Fibroblast of skin of left biceps (primary cell): ENCODE measurements around the gene PLEKHG7.
A peak's percentile ranks its signal among the peaks of the same experiment; 100 is the strongest.
"Not testable (repeated sequence)": the region's sequence is repeated elsewhere in the genome, so short reads cannot be mapped to it uniquely, and the experiment has no call there.

Experiments
- DNase-seq, 2 experiments: peaks; one replicate each; pipeline ENCODE4 v3.0.0-alpha.2; 2013; ENCODE audit warnings: low read depth in 2 of 2

Gene PLEKHG7, protein sequence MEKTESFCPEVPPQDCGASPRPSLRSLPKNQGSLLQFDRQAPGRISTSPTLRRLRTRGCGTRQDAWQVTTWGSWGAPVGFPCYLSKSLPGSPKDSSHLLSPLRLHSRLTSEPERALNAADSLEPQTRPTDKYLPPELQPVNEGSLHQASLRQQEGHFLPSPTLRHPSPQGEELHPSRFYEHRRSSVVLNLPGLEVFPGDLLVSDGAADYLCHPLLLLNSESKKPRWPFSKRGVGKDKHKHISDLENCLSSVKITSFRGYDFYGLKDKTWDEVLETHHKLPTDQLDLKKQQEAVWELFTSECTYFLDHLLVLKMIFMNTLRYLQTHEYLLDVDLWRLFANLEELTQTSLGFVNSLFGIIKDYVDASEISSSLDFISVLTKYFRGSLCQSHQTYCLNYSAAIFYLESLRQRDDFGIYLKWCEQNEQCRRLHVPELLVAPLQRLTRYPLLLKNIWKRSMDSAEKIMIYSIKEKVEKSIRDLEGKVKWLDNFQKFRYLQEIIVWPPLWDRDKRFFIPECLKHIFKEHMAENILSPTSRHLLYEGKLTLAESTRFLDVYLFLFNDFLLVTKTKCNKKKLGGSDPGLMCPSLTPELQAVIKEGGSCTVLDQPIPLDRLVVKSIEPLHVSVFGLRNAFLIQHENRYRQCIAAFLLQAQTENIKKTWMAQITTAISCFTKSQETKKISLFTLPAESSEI

DNA sequence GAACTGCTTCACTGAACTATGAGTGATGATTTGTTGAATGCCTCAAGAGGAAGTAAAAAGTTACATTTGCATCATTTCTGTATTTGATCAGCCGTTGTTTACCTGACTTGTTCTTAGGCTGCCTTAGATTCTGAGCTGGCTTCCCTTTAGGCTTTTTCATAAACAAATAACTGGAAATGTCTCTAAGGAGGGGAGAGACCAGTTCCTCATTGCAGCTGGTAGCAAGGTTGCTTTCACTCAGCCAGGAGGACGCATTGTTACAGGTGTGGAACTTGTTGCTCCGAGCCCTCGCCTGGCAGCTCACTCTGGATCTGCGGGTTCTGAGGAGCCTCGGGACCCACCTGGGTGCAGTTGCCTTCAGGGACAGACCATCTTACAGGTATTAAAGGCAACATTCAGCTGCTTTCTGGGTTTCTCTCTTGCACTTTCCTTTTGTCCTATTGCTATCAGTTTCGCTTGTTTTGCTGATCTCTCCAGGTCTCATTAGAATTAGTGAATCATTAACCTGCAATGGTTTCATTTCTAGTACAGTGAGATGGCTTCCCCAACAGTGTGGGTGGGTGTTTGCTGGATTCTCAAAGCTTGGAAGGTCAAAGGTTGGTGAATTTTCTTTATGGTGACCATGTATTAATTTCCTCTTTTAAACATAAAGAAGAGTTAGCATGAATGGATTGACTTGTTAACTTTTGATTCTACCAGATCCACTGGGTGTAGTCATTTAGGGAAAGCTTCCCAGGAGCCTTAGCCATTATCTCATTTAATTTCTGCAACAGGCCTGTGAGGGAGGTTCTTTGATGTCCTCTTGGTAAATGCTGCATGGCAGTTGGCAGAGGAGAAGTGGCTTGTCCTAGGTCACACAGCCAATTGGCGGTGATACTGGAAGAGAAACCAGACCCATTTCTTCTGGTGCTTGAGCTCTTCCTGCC lies at the start of gene PLEKHG7:
PLEKHG7 (plus strand) TSS at position 236 of the 926 bp plus-strand sequence. CDS start 3,643 bp downstream, outside the sequence.
- no peak for DNase-seq

DNA sequence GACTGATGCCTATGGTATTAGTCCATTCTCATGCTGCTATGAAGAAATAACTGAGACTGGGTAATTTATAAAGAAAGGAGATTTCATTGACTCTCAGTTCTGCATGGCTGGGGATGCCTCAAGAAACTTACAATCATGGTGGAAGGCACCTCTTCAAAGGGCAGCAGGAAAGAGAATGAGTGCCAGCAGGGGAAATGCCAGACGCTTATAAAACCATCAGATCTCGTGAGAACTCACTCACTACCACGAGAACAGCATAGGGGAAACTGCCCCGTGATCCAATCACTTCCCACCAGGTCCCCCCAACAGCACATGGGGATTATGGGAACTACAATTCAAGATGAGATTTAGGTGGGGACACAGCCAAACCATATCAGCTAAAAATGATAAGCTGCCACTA lies 48.5 kb upstream of the PLEKHG7 start:
- DNase-seq, result not testable (repeated sequence)

DNA sequence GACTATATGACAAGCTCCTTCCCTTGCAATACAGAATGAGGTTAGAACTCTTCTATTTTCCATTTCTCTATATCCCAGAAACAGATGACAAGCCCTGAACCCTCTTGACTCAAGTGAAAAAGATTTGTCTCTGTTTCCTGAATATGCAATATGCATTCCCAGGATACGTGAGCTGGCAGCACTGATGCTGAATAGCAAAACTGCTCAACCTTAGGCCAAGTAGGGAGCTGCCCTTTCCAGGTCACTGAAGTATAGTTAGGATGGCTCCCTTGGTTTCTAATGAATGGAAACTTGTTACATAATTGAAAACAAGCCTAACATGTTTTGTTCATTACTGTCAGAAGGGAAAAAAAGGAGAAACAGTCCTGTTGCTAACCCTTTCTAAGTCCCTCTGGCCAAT lies 47.9 kb upstream of the PLEKHG7 start:
- DNase-seq, result peak; percentile 17 to 25

DNA sequence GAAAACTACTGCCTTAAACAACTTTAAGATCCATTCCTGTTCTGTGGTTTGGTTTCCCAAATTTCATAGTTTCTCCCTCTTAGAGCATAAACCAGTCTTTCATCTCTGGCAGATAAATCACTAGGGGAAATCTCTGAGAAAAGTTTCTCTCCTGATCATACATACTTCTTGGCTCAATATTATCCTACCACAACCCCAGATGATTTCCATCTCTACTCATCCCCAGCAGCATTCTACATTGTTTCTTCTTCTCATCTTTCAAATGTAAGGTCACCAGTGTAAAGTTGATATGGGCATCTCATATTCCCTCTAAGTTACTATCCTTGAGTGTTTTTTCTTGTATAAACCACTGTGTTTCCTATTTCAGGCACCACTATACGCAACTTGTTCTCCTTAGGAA lies 45.9 kb upstream of the PLEKHG7 start:
- DNase-seq, result no peak

DNA sequence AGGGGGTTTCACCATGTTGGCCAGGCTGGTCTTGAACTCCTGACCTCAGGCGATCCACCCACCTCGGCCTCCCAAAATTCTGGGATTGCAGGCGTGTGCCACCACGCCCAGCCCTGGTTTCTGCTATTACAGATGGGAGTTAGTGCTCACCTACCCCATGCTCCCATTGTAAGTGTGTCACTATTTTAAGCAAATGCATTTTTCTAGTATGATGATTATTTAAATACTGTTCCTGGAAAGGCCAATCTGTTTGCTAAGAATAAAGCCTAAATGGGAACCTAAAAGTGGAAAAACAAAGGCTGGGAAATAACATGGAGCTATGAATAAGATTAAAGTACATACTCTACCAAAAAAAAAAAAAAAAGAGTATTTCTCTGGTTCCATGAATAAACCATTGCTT lies 45.0 kb upstream of the PLEKHG7 start:
- no peak for DNase-seq

DNA sequence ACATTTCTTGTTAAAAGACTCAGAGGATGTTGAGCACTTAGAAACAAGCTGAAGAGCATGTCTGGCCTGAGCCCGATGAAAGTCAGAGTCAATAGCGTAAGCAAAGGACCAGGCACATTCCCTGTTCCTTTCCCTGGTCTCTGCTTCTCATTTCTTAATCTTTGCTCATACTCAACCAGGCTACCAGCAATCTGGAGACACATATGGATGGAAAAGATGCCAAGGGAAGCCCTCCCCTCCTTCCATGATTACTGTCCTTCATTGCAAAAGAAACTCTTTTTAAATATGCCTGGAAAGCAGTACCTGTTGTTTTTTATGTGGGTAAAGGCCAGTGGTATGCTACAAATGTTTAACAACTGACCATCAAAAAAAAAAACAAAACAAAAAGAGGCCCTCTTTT lies 44.2 kb upstream of the PLEKHG7 start:
- no peak for DNase-seq

DNA sequence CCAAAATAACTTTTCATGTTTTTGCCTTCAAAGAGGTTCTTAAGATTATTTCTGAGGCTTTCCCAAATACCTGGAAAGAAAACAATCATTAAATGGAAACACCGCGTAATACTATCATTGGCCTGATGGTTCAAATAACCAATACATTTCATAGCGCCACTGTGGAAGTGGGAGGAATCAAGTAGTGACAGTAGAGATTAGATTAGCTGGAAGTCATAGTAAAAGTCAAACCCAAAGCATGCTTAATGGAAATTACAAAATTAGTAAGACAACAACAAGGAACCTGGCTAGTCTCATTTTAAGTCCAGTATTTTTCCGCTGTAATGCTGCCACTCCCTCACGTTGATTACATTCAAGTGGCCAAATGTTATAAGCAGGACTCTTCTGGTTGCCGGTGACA lies 41.5 kb upstream of the PLEKHG7 start:
- no peak for DNase-seq

DNA sequence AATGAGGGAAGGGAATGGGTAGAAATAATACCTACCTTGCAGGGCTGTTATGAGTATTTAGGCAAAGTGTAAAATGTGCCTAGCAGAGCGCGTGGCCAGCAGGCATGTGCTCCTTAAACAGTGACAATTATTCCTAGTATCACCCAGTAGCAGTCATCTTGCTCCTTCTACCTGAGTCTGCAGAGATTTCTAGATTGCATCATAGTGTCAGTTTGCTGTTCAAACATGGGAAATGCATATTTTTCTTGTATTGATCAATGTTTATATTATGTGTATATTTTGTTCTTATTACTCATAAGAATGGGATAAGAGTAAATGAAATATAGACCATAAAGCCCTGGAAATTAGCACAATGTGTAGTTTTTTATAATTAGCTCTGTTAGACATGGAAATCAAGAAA lies 37.3 kb upstream of the PLEKHG7 start:
- no peak for DNase-seq

DNA sequence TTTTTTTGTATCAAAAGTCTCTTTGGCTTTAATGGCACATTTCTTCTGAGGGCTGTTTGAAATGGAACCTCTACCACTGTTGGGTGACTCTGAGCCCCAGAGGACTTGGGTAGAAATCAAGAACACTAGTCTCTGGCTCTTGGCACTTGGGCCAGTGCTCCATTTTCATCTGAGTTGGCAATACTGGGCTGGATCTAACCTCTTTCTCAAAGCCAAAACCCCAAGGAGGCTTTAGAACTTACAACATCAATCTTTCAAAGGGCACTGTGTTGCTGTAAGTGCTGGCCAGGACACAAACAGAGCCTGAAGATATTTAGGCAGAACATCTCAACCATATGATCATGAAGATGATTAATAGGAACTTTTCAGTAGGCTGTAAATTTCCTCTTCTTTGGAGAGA lies 34.0 kb upstream of the PLEKHG7 start:
- DNase-seq, result no peak

DNA sequence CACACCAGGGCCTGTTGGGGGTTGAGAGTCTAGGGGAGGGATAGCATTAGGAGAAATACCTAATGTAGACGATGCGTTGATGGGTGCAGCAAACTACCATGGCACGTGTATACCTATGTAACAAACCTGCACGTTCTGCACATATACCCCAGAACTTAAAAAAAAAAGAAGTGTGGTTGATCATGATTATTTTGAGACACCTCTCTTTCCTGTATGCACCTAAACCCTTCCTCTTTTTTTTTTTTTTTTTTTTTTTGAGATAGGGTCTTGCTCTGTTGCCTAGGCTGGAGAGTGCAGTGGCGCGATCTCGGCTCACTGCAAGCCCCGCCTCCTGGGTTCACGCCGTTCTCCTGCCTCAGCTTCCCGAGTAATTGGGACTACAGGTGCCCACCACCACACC lies 31.3 kb upstream of the PLEKHG7 start:
- DNase-seq, result not testable (repeated sequence)

DNA sequence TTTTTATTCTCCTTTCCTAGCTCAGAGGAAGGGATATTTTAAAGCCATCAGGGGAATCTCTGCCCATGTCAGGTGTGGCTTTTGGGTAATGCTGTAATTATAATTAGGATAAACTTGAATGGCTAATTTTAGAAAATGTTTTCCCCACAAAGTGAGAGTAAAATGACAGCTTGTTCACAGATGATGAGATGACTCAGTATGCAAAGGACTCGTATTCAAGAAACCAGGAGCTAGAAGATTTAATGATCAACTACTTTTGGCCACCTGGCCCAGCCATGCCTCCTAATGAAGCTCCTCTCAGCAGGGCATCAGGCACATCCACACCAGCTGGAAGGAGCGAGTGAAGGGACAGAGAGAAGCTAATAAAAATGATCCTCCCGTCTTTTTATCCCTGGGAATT lies 29.0 kb upstream of the PLEKHG7 start:
- no peak for DNase-seq

DNA sequence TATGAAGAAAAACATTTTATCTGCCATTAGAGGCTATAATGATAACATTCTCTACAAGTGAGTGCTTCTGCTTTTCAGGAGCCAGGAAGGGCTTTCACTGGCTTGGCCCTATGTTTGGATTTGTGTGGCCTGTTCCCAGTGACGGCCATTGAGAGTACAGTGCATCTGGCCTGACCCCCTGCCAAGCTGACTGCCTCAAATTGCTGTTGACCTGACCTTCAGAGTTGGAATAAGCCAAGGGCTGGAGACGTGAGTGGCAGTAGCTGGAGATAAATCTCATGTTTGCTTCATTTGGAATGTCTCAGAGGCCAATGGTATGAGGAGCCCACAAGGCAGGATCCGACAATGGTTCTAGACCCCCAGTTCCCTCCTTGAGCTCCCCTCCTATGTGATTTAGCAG lies 28.3 kb upstream of the PLEKHG7 start:
- DNase-seq, result no peak

DNA sequence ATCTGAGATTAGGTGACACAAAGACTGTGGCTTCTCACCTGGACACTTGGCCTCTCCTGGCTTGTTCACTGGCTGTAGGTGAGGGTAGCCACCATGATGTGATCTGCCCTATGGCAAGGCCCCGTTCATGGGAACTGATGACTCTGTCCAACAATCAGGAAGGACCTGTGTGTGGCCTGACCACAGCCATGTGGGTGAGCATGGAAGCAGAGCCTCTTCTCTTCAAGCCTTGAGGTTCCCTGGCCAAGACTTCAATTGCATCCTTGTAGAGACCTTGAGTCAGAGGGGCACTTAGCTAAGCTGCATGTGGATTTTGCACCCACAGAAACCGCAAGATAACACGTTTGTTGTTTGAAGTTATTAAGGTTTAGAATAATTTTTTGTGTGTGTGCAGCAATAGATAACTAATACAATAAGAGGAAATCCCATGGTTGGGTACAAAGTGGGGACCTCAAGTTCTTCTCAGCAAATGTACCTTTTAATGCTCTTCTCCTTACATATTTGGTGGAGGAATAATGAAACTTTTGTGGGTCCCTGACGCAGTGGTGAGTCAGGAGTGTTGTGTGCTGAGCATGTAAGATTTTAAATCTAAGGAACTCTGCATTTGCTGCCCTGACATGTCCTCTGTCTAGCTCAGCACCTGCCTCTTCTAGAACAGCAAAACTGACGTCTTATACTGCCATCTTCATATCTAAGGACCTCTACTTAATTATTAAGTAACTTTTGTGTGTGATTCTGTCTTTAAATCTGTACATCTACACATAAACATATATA lies 27.5 kb upstream of the PLEKHG7 start:
- no peak for DNase-seq

DNA sequence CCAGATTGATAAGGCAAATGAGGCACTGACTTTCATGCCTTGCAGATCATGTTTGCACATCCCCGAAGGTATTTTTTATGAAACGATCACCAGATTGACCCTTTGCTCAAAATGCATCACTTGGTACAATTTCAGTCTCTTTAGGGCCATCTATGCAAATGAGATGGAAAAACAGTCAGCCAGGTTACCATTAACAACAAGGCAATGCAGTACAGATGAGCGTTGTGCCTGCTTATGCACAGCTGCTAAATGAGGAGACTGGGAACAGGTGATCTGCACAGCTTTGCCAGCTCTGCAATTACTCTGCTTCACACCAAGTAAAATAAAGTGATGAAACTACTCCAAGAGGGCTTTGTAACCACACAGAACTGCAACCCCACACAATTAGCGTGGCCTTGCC lies 26.1 kb upstream of the PLEKHG7 start:
- DNase-seq, result no peak

DNA sequence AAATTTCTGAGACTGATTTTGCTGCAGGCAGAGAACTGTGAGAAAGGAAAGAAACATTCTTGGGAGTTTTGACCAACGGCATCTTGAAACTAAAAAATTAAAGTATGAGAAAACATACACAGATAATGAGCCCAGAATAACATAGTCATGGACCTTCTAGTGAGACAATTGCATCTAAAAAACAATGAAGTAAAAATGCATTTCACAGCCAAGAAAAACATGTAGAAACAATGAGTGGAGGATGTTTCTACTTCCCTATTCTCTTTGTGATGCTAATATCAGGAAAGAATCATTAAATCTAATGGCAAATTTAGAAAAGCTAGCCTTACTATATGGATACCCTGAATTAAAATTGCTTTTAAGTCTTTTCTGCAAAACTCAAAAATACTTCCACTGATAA lies 12.2 kb upstream of the PLEKHG7 start:
- DNase-seq, result no peak

DNA sequence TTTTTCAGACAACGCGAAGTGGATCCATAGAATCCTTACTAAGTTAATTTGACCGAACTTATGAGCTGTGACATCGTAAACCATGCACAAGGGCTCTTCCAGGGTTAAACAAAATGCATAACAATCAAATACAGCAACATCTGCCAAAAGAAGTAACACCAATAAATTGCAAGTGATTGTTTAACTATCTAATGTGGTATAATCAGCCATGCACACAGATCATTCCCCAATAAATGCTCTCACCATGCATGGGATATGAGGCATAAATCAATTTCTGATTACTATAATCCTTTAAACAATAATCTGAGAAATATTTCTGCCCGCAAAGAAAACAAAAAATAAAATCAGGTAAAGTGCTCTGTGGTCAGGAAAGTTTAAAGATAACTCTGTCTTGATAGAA lies 7.7 kb upstream of the PLEKHG7 start:
- no peak for DNase-seq

DNA sequence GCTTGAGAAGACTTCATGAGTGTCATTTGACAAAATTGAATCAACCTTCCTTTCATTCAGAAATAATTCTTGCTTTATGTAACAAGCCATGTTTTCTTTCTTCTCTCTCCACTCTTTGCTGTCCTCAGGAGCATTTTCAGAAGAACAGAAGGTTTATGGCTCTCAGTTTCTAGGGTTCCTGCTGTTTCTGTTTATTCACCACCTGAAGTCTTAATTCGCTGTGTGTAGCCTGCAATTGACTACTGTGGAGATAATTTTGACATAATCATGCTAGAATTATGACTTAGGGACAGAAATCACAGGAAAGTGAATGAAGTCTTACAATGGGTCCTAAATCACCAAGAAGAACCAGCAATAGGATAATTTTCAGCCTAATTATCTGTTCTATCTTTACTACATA lies 7.2 kb upstream of the PLEKHG7 start:
- DNase-seq, result no peak

DNA sequence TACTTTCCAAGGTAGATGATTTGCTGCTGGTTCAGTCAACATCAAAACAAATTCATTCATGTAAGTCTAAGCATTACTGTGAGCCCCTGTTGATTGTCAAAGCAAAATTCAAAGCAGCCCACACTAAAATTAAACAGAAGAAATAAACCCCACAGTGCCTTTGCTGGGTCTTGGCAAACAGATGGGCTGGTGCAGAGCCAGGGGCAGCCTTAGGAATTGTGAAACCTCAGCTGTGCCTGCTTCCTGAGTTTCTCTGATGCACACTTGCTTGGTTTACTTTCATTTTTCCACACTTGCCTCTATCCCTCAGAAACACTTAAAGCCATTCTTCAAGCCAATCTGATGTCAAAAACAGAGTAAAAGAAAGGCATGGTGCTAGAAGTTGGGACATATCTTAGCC lies 6.6 kb upstream of the PLEKHG7 start:
- no peak for DNase-seq

DNA sequence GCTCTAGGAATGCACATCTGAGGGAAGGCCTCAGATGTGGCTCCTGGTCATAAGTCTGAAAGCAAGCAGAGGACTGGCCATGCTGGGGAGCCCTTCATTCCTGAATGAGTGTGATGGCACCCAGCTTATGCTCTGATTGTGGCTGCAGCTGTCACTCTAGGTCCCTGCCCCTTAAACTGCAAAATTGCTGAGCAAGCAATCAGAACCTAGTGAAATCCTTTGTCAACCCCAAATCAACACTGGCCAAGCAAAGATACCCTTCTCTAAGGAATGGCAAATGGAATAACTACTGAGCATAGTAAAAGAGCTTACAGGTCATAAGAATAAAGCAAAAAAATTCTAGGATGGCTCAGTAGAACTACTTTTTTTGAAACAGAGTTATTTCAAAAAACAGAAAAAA lies 4.3 kb upstream of the PLEKHG7 start:
- no peak for DNase-seq

DNA sequence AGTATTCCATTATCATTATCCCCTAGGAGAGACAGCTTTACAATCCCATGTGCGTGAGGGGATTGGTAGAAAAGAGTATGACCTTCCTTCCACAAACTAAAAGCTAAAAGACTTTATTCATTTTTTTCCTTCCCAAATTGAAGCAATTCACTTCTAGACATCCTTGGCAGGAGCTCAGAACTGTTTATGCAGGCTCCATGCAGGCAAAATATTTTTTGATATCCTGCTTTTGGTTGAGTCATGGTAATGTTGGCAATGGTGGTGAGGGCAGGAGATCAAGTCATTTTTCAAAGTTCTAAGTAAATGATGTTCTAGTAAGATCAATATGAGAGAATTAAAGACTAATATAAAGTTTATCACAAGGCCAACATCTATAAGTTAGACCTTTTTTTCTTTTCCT lies 1.3 kb upstream of the PLEKHG7 start:
- DNase-seq, result no peak

DNA sequence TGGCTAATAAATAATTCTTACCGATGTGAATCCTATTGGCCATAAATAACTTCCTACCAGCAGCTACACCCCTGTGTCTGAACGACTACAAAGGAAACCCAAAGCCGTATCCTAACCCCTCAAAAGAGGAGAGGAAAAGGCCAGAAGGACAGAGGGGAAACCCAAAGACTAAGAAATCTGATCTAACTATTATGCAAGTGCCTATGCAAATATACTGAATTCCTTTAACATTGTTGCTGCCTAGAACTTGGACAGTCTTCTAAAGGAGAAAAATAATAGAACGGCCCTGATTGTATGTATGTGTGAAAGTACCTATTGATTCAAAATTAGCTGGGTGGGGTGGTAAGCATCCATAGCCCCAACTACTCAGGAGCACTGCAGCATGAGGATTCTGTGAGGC lies 997 bp downstream of the PLEKHG7 start:
- no peak for DNase-seq

DNA sequence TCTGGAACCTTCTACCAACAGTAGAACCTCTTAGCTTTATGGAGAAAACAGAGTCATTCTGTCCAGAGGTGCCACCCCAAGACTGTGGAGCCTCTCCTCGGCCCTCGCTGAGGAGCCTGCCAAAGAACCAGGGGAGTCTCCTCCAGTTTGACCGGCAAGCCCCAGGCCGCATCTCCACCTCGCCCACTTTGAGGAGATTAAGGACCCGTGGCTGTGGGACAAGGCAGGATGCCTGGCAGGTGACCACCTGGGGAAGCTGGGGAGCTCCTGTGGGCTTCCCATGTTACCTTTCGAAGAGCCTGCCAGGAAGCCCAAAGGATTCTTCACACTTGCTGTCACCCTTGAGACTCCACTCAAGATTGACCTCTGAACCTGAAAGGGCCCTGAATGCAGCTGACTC lies 3.8 kb downstream of the PLEKHG7 start:
- DNase-seq, result no peak
